T-helper 1 cell treated with Interleukin-12 subunit alpha and Interleukin-12 subunit beta and Interleukin-4 antibody, amounts not matched to agents 30 μg/mL and 1 μg/mL, for 36 hours (primary cell): ENCODE data around the gene SLX9.
A peak's percentile ranks its signal among the peaks of the same experiment; 100 is the strongest.
"Not testable (repeated sequence)": the region's sequence is repeated elsewhere in the genome, so short reads cannot be mapped to it uniquely, and the experiment has no call there.

Experiments
- H3K27ac Mint-ChIP-seq: one replicate; pipeline ENCODE4 v1.8.0; 2021; ENCODE audit warnings: mild to moderate bottlenecking, mixed read lengths
- H3K27me3 Mint-ChIP-seq: one replicate; pipeline ENCODE4 v1.8.0; 2021; ENCODE audit warnings: low read depth, mixed read lengths
- H3K36me3 Mint-ChIP-seq: one replicate; pipeline ENCODE4 v1.8.0; 2021; ENCODE audit warnings: low read depth, mixed read lengths
- H3K4me1 Mint-ChIP-seq: one replicate; pipeline ENCODE4 v1.8.0; 2021; ENCODE audit warnings: low read depth, mixed read lengths
- H3K4me3 Mint-ChIP-seq: one replicate; pipeline ENCODE4 v1.8.0; 2021; ENCODE audit warnings: mild to moderate bottlenecking, moderate library complexity, mixed read lengths
- H3K9me3 Mint-ChIP-seq: one replicate; pipeline ENCODE4 v1.8.0; 2021; ENCODE audit warnings: mixed read lengths

SLX9 gene

DNA sequence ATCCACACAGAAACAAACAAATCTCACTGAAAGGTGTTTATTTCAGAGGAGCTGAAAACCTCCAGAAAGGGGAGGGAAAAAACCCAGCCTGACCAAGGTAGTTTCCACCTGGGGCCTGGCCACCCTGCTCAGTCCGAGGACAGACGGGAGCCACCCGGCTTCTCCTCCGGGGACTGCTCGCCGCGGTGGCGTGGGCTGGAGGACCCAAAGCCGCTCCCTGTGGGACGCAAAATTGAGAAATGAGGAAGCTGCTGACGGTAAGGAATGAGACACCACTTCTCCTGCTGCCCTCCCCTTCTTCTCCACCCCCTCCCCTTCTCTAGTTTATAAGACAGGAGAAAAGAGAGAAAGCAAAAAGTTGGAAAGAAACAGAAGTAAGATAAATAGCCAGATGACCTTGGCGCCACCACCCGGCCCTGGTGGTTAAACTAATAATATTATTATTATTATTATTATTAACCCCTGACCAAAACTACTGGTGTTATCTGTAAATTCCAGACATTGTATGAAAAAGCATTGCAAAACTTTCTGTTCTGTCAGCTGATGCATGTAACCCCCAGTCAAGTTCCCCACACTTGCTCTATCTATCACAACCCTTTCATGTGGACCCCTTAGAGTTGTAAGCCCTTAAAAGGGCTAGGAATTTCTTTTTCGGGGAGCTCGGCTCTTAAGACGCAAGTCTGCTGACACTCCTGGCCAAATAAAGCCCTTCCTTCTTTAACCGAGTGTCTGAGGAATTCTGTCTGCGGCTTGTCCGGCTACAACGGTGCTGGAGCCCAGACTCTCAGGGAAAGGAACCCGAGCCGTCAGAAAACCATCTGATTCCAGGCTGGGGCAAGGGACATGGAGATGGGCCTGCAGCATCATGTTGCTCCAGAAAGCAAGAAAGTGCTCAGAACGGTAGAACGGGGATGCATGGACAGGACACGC, 31.6 kb upstream of the SLX9 start:
- H3K27me3 Mint-ChIP-seq: no peaks in the 10 kb centered on the region
- peak overlapping the region; percentile 71 for H3K27ac Mint-ChIP-seq
- no peaks in the 10 kb centered on the region for H3K9me3 Mint-ChIP-seq
- H3K4me1 Mint-ChIP-seq: peaks cover 41% of the 10 kb centered on the region
- H3K36me3 Mint-ChIP-seq: peaks cover 40% of the 10 kb centered on the region
- H3K4me3 Mint-ChIP-seq: no peak overlapping the region

DNA sequence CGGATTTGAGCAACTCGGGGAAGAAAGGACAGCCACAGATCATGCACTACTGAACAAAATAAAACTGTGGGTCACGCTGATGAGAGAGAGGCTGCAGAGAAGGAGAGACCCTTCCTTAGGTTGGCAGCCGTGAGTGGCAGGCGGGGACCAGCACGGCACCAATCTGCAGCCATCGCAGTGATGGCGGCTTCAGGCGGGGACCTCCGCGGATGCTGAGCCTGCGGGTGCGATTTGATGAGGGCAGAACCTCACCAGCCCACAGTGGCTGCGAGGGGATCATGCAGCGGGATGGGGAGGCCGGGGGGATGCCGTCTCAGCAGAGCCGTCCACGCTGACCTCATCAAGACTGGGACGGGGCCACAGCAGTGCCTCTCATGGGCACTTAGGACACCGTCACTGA, 30.9 kb upstream of the SLX9 start:
- peak overlapping the region; percentile 56 for H3K4me3 Mint-ChIP-seq
- no peaks in the 10 kb centered on the region for H3K9me3 Mint-ChIP-seq
- peak overlapping the region; percentile 71 for H3K27ac Mint-ChIP-seq
- H3K4me1 Mint-ChIP-seq: peaks cover 43% of the 10 kb centered on the region
- H3K27me3 Mint-ChIP-seq: no peaks in the 10 kb centered on the region
- peaks cover 38% of the 10 kb centered on the region for H3K36me3 Mint-ChIP-seq

DNA sequence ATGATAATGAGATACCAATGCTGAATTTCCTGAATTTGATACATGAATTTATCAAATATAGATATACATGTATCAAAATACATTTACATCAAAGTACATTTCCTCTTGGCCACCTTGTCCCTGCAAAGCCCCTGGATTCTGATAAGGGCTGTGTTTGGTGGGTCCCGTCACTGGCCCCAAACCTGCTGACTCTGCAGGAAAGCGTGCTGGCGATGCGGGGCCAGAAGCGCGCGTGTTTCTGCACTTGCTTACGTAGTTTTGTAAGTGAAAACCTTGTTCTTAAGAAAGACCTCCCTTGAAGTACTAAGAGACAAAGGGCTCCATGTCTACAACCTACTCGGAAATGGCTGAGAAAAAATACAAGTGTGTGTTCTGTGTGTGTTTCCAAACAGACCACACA, 30.1 kb upstream of the SLX9 start:
- peaks cover 45% of the 10 kb centered on the region for H3K4me1 Mint-ChIP-seq
- H3K27ac Mint-ChIP-seq: no peak overlapping the region
- no peaks in the 10 kb centered on the region for H3K9me3 Mint-ChIP-seq
- no peaks in the 10 kb centered on the region for H3K27me3 Mint-ChIP-seq
- H3K36me3 Mint-ChIP-seq: peaks cover 34% of the 10 kb centered on the region
- no peak overlapping the region for H3K4me3 Mint-ChIP-seq

DNA sequence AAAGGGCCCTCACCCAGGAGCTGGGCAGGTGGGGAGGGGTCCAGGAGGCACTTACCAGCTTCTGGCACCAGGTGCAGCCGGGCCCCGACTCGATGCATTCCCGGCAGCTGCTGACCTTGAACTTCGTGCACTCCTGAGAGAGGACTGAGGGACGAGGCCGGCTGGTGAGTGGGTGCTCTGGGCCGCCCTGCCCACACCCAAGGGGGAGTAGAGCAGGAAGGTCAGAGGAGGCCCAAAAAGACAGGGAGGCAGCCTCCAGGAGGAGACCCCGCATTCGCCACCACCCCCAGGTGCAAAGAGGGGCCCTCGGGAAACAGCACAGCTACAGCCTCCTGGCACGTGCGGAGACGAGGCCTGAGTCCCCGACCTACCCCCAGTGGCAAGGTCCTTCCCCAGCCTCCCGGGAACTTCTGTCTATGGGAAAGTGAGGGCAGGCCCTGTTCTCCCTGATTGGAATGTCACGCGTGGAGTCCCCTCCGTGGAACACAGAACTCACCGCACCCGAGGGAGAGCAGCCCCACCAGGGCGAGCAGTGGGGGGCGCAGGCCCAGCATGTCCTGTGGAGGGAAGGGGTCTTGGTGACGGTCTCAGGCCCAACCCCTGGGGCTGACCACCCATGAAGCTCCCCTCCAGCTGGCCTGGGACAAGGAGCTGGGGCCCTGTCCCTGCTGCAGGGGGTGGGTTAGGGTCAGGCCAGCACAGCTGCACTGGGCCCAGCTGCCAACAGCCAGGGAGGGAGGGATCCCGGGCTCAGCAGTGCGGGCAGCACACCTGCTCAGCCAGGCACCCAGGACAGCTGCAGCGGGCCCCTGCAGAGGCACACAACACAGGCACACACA, 29.4 kb upstream of the SLX9 start:
- H3K4me3 Mint-ChIP-seq: peak overlapping the region; percentile 57
- H3K9me3 Mint-ChIP-seq: no peaks in the 10 kb centered on the region
- H3K4me1 Mint-ChIP-seq: peaks cover 50% of the 10 kb centered on the region
- peak overlapping the region; percentile 9 for H3K27ac Mint-ChIP-seq
- H3K36me3 Mint-ChIP-seq: peaks cover 35% of the 10 kb centered on the region
- H3K27me3 Mint-ChIP-seq: no peaks in the 10 kb centered on the region

DNA sequence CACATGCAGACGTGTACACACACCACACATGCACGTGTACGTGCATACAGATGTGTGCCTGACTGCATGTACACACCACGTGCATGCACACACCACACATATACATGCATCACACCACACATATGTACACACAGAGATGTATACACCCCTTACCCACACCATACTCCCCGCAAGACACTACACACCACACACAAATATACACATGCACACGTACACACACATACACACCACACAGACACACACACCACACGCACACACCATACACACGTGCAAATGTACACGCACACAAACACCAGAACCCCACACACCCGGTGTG, 28.8 kb upstream of the SLX9 start:
- Mint-ChIP-seq H3K27me3 (no peaks in the 10 kb centered on the region), H3K36me3 (peaks cover 37% of the 10 kb centered on the region), H3K27ac (peak overlapping the region; percentile 79), H3K4me1 (peaks cover 56% of the 10 kb centered on the region), H3K9me3 (no peaks in the 10 kb centered on the region), H3K4me3 (peak overlapping the region; percentile 57)

DNA sequence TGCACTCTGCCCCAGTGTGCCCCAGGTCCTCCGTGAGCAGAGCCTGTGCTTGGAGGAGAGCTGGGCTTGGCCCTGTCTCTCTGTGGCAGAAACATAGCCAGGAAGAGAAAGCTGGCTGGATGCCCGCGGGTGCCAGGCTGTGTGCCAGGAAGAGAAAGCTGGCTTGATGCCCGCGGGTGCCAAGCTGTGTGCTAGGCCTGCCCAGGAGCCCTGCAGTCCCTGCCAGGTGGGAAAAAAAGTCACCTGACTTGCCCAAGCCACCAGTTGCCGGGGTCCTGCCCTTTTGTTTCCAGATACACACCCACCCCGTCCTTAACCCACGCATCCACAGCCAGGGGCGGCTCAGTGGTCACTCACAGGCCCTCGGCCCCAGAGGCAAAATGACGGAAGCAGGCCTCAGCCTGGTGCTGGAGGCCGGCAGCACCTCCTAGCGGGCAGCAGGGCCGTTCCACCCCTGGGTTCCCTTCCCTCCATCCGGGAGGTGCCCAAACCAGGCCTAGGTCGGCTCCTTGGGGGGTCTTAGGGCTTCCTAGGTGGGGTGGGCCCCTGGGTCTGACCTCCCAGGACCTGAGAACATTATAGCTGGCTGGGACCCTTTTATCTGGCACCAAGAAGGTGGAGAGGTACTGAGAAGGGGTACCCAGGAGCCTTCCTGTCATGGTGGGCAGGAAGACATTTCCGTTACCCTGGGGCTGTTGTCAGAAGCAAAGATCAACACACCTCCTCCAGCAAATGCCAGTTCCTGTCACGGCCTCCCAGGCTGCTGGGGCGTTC, 28.3 kb upstream of the SLX9 start:
- peaks cover 35% of the 10 kb centered on the region for H3K36me3 Mint-ChIP-seq

DNA sequence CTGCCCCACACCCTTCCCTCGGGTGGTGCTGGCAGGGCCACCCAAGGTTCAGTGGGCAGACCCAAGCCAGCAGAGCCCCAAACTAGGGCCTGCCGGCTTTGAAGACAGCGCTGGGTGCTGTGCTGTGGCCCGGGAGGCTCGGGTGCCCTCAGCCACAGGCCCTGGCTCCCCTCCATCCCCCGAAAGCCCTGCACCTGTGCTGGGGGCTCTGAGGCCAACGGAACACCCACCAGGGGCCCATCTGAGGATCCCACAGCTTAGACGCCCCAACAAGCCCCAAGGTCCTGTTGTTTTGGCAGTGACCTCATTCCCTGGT, 27.7 kb upstream of the SLX9 start:
- Mint-ChIP-seq H3K36me3 (peaks cover 35% of the 10 kb centered on the region), H3K4me3 (peak overlapping the region; percentile 57), H3K27ac (peak overlapping the region; percentile 79), H3K4me1 (peaks cover 62% of the 10 kb centered on the region), H3K27me3 (no peaks in the 10 kb centered on the region), H3K9me3 (no peaks in the 10 kb centered on the region)

More for the DNA sequence above, 28.3 kb upstream of the SLX9 start:
- H3K27me3 Mint-ChIP-seq: no peaks in the 10 kb centered on the region
- peak overlapping the region; percentile 57 for H3K4me3 Mint-ChIP-seq
- H3K27ac Mint-ChIP-seq: peak overlapping the region; percentile 79
- H3K9me3 Mint-ChIP-seq: no peaks in the 10 kb centered on the region
- peaks cover 57% of the 10 kb centered on the region for H3K4me1 Mint-ChIP-seq

DNA sequence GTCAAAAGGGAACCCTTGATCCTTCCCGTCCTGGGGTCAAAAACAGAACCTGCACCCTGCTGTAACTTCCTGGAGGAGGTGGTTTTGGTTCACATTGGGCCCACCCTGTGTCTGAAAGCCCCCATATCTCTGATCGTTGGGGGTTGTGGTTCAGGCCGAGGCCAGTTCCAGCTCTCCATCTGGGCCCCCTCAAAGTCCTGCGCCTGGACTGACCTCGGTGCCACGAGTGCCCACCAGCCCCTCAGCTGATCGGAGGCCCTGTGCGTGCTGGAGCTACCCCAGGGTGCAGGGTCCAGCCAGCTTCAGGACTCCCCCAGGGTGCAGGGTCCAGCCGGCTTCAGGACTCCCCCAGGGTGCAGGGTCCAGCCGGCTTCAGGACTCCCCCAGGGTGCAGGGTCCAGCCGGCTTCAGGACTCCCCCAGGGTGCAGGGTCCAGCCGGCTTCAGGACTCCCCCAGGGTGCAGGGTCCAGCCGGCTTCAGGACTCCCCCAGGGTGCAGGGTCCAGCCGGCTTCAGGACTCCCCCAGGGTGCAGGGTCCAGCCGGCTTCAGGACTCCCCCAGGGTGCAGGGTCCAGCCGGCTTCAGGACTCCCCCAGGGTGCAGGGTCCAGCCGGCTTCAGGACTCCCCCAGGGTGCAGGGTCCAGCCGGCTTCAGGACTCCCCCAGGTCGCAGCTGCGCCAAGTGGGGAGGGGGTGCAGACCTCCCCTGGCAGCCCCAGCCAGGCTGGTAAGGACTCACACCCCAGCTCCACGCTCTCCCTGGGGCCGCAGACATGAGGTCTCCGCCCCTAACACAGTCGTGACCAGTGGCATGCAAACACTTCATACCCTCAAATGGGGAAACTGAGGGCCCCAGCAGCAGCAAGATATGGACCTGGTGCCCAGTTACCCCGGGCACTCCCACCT, 27.1 kb upstream of the SLX9 start:
- not testable (repeated sequence) for H3K9me3 Mint-ChIP-seq, H3K27me3 Mint-ChIP-seq
- peak overlapping the region; percentile 99 for H3K4me3 Mint-ChIP-seq
- H3K36me3 Mint-ChIP-seq: peaks cover 39% of the 10 kb centered on the region
- H3K27ac Mint-ChIP-seq: peak overlapping the region; percentile 84
- peaks cover 69% of the 10 kb centered on the region for H3K4me1 Mint-ChIP-seq

DNA sequence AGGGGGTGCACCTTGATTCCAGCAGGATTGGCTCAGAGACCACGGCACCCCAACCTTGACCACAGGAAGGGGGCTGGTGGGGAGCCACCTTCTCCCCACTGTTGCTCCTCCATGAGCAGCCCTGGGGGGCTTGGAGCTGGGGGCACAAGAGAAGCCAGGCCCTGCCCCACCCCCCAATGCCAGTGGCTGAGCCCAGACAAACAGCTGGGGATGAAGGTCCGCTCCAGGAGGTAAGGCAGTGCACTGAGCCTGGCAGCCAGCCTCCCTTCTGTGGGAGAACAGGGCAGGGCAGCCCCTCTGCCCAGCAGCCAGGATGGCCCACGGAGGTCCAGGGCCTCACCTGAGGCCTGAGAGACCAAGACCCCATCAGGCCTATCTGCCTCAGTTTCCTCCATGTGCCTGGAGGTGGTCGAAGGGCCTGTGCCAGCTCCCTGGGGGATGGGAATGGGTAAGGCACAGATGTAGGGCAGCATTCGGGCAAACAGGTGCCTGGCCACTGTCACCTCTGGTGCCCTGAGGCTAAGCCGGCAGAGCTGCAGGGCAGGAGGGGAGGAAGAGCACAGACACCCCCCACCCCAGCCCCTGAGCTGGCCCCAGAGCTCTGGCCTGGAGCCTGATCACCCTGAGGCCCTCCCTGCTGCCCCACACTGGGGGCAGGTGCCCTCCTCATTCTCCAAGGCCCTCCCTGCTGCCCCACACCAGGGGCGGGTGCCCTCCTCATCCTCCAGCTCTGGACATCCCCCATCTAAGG, 26.2 kb upstream of the SLX9 start:
- Mint-ChIP-seq H3K9me3 (no peaks in the 10 kb centered on the region), H3K4me1 (peaks cover 73% of the 10 kb centered on the region), H3K4me3 (peak overlapping the region; percentile 99), H3K27ac (peak overlapping the region; percentile 88), H3K27me3 (no peaks in the 10 kb centered on the region), H3K36me3 (peaks cover 40% of the 10 kb centered on the region)

DNA sequence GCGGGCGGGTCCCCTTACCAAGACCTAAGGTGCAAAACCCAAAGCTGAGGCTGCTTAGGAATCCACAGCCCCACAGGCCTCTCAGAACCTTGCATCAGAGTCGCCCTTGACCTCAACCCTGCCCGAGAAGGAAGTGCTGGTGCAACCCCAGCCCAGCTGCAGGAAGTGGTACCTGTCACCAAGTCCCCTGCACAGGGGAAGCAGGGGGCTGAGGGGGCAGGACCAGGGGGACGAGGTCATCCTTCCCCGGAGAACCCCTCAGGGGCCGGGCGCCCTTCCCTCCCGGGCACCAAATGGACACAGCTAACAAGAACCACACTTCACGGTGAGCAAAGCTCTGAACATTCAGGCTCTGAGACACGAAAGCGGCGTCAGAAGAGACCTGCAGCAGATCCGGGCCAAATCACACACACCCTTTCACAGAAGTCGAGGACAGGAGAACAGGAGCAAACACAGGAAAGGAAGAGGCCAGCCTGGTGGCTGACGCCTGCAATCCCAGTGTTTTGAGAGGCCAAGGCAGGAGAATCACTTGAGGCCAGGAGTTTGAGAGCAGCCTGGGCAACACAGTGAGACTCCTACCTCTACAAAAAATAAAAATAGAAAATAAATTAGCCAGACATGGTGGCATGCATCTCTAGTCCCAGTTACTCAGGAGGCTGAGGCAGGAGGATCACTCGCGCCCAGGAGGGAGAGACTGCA, 25.5 kb upstream of the SLX9 start:
- H3K9me3 Mint-ChIP-seq: no peaks in the 10 kb centered on the region
- no peaks in the 10 kb centered on the region for H3K27me3 Mint-ChIP-seq

DNA sequence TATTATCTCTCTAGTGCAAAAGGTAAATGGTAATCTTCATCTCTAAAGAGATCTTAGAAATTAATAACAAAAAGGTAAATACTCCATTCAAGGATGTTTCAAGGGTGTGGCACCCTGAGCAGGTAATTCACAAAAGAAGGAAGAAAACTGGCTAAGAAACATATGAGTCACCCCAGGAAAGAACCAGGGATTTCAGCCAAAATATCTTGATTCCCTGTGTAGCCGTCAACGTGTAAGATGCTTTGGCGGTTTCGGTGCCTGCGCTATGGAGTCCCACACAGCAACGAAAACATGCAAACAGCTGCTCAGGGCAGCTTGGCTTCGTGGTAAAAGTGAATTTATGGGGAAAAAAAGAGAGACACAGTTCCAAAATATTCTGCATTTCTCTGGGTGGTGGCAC, 22.9 kb upstream of the SLX9 start:
- H3K27me3 Mint-ChIP-seq: no peaks in the 10 kb centered on the region
- H3K4me1 Mint-ChIP-seq: peaks cover 63% of the 10 kb centered on the region
- peak overlapping the region; percentile 99 for H3K4me3 Mint-ChIP-seq
- peaks cover 37% of the 10 kb centered on the region for H3K36me3 Mint-ChIP-seq
- H3K9me3 Mint-ChIP-seq: no peaks in the 10 kb centered on the region
- peak overlapping the region; percentile 72 for H3K27ac Mint-ChIP-seq

More for the DNA sequence above, 25.5 kb upstream of the SLX9 start:
- peak overlapping the region; percentile 99 for H3K4me3 Mint-ChIP-seq
- H3K27ac Mint-ChIP-seq: peak overlapping the region; percentile 88
- peaks cover 38% of the 10 kb centered on the region for H3K36me3 Mint-ChIP-seq
- peaks cover 68% of the 10 kb centered on the region for H3K4me1 Mint-ChIP-seq

DNA sequence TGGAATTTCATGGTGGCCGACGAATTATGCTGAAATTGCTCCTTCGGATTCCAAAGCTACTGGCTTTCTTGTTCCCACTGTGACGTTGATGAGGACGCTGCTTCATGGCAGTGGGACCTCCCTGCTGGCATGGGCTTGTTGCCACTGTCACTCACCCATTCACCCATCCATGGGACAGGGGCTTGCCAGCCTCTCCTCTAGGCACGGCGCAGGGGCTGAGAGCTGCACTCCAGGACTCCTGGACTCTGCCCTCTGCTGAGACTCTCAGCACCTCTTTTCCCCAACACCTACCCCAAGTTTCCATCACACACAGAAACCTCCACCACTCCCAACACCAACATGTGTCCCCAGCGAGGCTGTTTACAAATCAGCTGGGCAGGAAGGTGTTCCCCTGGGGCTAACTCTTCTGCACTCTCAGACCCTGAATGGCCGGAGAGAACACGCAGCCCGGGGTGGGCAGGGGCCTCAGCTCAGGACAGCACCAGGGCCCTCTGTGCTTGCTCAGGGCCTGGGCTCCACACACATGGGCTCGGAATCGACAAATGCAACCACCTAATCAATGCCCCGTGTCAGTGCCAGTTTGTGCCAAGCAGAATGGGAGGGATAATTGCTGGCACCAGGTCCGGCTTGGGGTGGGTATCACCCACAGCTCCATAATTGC, 22.3 kb upstream of the SLX9 start:
- peaks cover 58% of the 10 kb centered on the region for H3K4me1 Mint-ChIP-seq
- peaks cover 37% of the 10 kb centered on the region for H3K36me3 Mint-ChIP-seq
- peak overlapping the region; percentile 59 for H3K27ac Mint-ChIP-seq
- H3K4me3 Mint-ChIP-seq: peak overlapping the region; percentile 99
- H3K9me3 Mint-ChIP-seq: no peaks in the 10 kb centered on the region
- no peaks in the 10 kb centered on the region for H3K27me3 Mint-ChIP-seq
